Measurements from ENCODE around the gene RAB3GAP2.
"Not testable (repeated sequence)": the region's sequence is repeated elsewhere in the genome, so short reads cannot be mapped to it uniquely, and the experiment has no call there.

GRCh38 chr1:220259756-220260155 is 12.5 kb downstream of the RAB3GAP2 start:
- TF ChIP-seq YY1 (IDR thresholded peaks at IDR 0.05; ENCODE audit: low read depth, low read length); CTCF (IDR thresholded peaks at IDR 0.05 in 2 of 3, conservative IDR thresholded peaks at IDR 0.05 in 1 of 3; ENCODE audit: control insufficient read depth in 2 of 3, extremely low read depth in 1 of 3, insufficient read depth in 1 of 3, low read depth in 3 of 3, low read length in 3 of 3); ZNF217 (IDR thresholded peaks at IDR 0.05); JUND (IDR thresholded peaks at IDR 0.05; ENCODE audit: low read depth, low read length); POLR2AphosphoS5 (IDR thresholded peaks at IDR 0.05; ENCODE audit: low read length); CHD1 (IDR thresholded peaks at IDR 0.05; ENCODE audit: low read depth, low read length); RFX5 (IDR thresholded peaks at IDR 0.05; ENCODE audit: low read depth, low read length); SREBF1 (IDR thresholded peaks at IDR 0.05; ENCODE audit: low read length): not testable (repeated sequence)
